ENCODE results near the gene MMADHC.
A peak's percentile ranks its signal among the peaks of the same experiment; 100 is the strongest.

MMADHC gene

GRCh38 chr2:149611100-149611820, 23.7 kb upstream of the MMADHC start:
- H3K27me3 ChIP-seq (ENCODE audit: control insufficient read depth, insufficient read depth, low read length): no peaks in the 10 kb centered on the region
- H3K9ac ChIP-seq (ENCODE audit: low read length): no peak overlapping the region
- no peak overlapping the region for H3K4me3 ChIP-seq (ENCODE audit: low read length)
- no peaks in the 10 kb centered on the region for H3K9me3 ChIP-seq (ENCODE audit: control insufficient read depth, low read length)
- no peaks in the 10 kb centered on the region for H3K4me1 ChIP-seq (ENCODE audit: control insufficient read depth, insufficient read depth, low read length)
- H3K36me3 ChIP-seq (ENCODE audit: control insufficient read depth, insufficient read depth, low read length): no peaks in the 10 kb centered on the region

GRCh38 chr2:149606251-149606811, 18.8 kb upstream of the MMADHC start:
- Histone ChIP-seq H3K4me3 (ENCODE audit: low read length) (no peak overlapping the region), H3K36me3 (ENCODE audit: control insufficient read depth, insufficient read depth, low read length) (no peaks in the 10 kb centered on the region), H3K9me3 (ENCODE audit: control insufficient read depth, low read length) (no peaks in the 10 kb centered on the region), H3K9ac (ENCODE audit: low read length) (no peak overlapping the region), H3K4me1 (ENCODE audit: control insufficient read depth, insufficient read depth, low read length) (no peaks in the 10 kb centered on the region), H3K27me3 (ENCODE audit: control insufficient read depth, insufficient read depth, low read length) (no peaks in the 10 kb centered on the region)

- Histone ChIP-seq H3K36me3 (ENCODE audit: control insufficient read depth, insufficient read depth, low read length) (no peaks in the 10 kb centered on the region), H3K27me3 (ENCODE audit: control insufficient read depth, insufficient read depth, low read length) (no peaks in the 10 kb centered on the region), H3K4me1 (ENCODE audit: control insufficient read depth, insufficient read depth, low read length) (no peaks in the 10 kb centered on the region), H3K9ac (ENCODE audit: low read length) (no peak overlapping the region), H3K9me3 (ENCODE audit: control insufficient read depth, low read length) (no peaks in the 10 kb centered on the region), H3K4me3 (ENCODE audit: low read length) (no peak overlapping the region)
Measured at GRCh38 chr2:149603248-149603647, 15.7 kb upstream of the MMADHC start.

GRCh38 chr2:149601141-149601796, 13.7 kb upstream of the MMADHC start:
- Histone ChIP-seq H3K4me3 (ENCODE audit: low read length) (no peak overlapping the region), H3K27me3 (ENCODE audit: control insufficient read depth, insufficient read depth, low read length) (no peaks in the 10 kb centered on the region), H3K9me3 (ENCODE audit: control insufficient read depth, low read length) (no peaks in the 10 kb centered on the region), H3K9ac (ENCODE audit: low read length) (no peak overlapping the region), H3K36me3 (ENCODE audit: control insufficient read depth, insufficient read depth, low read length) (no peaks in the 10 kb centered on the region), H3K4me1 (ENCODE audit: control insufficient read depth, insufficient read depth, low read length) (no peaks in the 10 kb centered on the region)

GRCh38 chr2:149597668-149598326, 10.2 kb upstream of the MMADHC start:
- no peak overlapping the region for H3K4me3 ChIP-seq (ENCODE audit: low read length)
- no peak overlapping the region for H3K9ac ChIP-seq (ENCODE audit: low read length)

GRCh38 chr2:149597050-149597667, 9.6 kb upstream of the MMADHC start:
- H3K4me1 ChIP-seq (ENCODE audit: control insufficient read depth, insufficient read depth, low read length): no peaks in the 10 kb centered on the region
- no peaks in the 10 kb centered on the region for H3K27me3 ChIP-seq (ENCODE audit: control insufficient read depth, insufficient read depth, low read length)
- no peak overlapping the region for H3K9ac ChIP-seq (ENCODE audit: low read length)
- H3K4me3 ChIP-seq (ENCODE audit: low read length): no peak overlapping the region
- no peaks in the 10 kb centered on the region for H3K9me3 ChIP-seq (ENCODE audit: control insufficient read depth, low read length)
- no peaks in the 10 kb centered on the region for H3K36me3 ChIP-seq (ENCODE audit: control insufficient read depth, insufficient read depth, low read length)

More at GRCh38 chr2:149597668-149598326, 10.2 kb upstream of the MMADHC start:
- Histone ChIP-seq H3K9me3 (ENCODE audit: control insufficient read depth, low read length) (no peaks in the 10 kb centered on the region), H3K27me3 (ENCODE audit: control insufficient read depth, insufficient read depth, low read length) (no peaks in the 10 kb centered on the region), H3K4me1 (ENCODE audit: control insufficient read depth, insufficient read depth, low read length) (no peaks in the 10 kb centered on the region), H3K36me3 (ENCODE audit: control insufficient read depth, insufficient read depth, low read length) (no peaks in the 10 kb centered on the region)

DNA sequence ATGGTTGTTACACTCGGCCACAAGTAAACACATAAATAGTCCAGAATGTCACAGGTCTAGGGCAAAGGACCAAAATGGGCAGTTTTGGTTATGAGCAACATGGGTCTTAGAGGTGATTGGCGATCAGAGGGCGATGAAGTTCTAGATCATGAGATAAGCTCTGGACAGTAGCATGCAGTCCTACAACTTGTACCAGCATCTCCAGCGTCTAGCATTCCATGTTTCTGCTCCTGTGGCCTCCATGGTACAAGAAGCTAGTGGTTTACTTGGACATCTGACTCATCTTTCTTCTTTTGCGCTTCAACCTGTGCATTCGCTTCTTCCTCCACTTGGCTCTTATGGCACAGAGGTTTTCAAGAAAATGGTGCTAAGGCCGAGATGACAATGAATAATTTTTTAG, 8.9 kb upstream of the MMADHC start:
- Histone ChIP-seq H3K27me3 (ENCODE audit: control insufficient read depth, insufficient read depth, low read length) (no peaks in the 10 kb centered on the region), H3K9ac (ENCODE audit: low read length) (no peak overlapping the region), H3K9me3 (ENCODE audit: control insufficient read depth, low read length) (no peaks in the 10 kb centered on the region)

GRCh38 chr2:149595056-149595963, 7.7 kb upstream of the MMADHC start:
- no peak overlapping the region for H3K4me3 ChIP-seq (ENCODE audit: low read length)
- no peaks in the 10 kb centered on the region for H3K4me1 ChIP-seq (ENCODE audit: control insufficient read depth, insufficient read depth, low read length)
- H3K27me3 ChIP-seq (ENCODE audit: control insufficient read depth, insufficient read depth, low read length): no peaks in the 10 kb centered on the region
- H3K36me3 ChIP-seq (ENCODE audit: control insufficient read depth, insufficient read depth, low read length): no peaks in the 10 kb centered on the region
- H3K9ac ChIP-seq (ENCODE audit: low read length): no peak overlapping the region
- H3K9me3 ChIP-seq (ENCODE audit: control insufficient read depth, low read length): no peaks in the 10 kb centered on the region

More for the DNA sequence above, 8.9 kb upstream of the MMADHC start:
- no peaks in the 10 kb centered on the region for H3K4me1 ChIP-seq (ENCODE audit: control insufficient read depth, insufficient read depth, low read length)
- H3K36me3 ChIP-seq (ENCODE audit: control insufficient read depth, insufficient read depth, low read length): no peaks in the 10 kb centered on the region
- no peak overlapping the region for H3K4me3 ChIP-seq (ENCODE audit: low read length)

DNA sequence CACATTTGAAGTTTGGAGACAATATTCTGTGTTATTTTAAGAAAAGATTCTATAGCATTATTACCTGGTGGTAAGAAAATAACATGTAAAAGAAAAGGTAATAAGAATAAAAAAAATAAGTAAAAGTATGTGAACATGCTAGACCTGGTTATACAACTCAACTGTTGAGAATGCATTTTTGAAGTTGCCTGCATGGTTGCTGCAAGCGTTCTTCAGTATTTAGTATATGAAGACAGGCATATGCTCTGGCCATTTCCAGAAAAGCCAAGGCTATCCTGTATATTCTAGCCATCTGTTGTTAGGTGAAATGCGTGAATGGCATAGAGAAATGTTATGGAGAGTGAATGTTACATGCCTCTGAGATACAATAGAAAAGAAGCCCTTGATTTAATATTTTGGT, 6.8 kb upstream of the MMADHC start:
- H3K4me3 ChIP-seq (ENCODE audit: low read length): no peak overlapping the region
- H3K27me3 ChIP-seq (ENCODE audit: control insufficient read depth, insufficient read depth, low read length): no peaks in the 10 kb centered on the region
- no peaks in the 10 kb centered on the region for H3K36me3 ChIP-seq (ENCODE audit: control insufficient read depth, insufficient read depth, low read length)
- no peak overlapping the region for H3K9ac ChIP-seq (ENCODE audit: low read length)
- H3K4me1 ChIP-seq (ENCODE audit: control insufficient read depth, insufficient read depth, low read length): no peaks in the 10 kb centered on the region
- H3K9me3 ChIP-seq (ENCODE audit: control insufficient read depth, low read length): no peaks in the 10 kb centered on the region

GRCh38 chr2:149587950-149588487, 444 bp upstream of the MMADHC start:
- H3K4me1 ChIP-seq (ENCODE audit: control insufficient read depth, insufficient read depth, low read length): peaks cover 17% of the 10 kb centered on the region
- H3K36me3 ChIP-seq (ENCODE audit: control insufficient read depth, insufficient read depth, low read length): no peaks in the 10 kb centered on the region
- no peaks in the 10 kb centered on the region for H3K27me3 ChIP-seq (ENCODE audit: control insufficient read depth, insufficient read depth, low read length)
- peak overlapping the region; percentile 97 for H3K9ac ChIP-seq (ENCODE audit: low read length)
- peak overlapping the region; percentile 92 for H3K4me3 ChIP-seq (ENCODE audit: low read length)
- no peaks in the 10 kb centered on the region for H3K9me3 ChIP-seq (ENCODE audit: control insufficient read depth, low read length)

- no peaks in the 10 kb centered on the region for H3K27me3 ChIP-seq (ENCODE audit: control insufficient read depth, insufficient read depth, low read length)
- no peaks in the 10 kb centered on the region for H3K36me3 ChIP-seq (ENCODE audit: control insufficient read depth, insufficient read depth, low read length)
- H3K9ac ChIP-seq (ENCODE audit: low read length): peak overlapping the region; percentile 97
- H3K4me3 ChIP-seq (ENCODE audit: low read length): peak overlapping the region; percentile 92
- peaks cover 17% of the 10 kb centered on the region for H3K4me1 ChIP-seq (ENCODE audit: control insufficient read depth, insufficient read depth, low read length)
- no peaks in the 10 kb centered on the region for H3K9me3 ChIP-seq (ENCODE audit: control insufficient read depth, low read length)
Measured at GRCh38 chr2:149586898-149587219, 716 bp downstream of the MMADHC start.
